HTR-8/SVneo (cell line): ENCODE data around the gene FAM151B.
"Not testable (repeated sequence)": the region's sequence is repeated elsewhere in the genome, so short reads cannot be mapped to it uniquely, and the experiment has no call there.

ENCODE experiments used
- DNase-seq: peaks from one replicate; pipeline ENCODE4 v3.0.0; 2011; ENCODE audit warnings: low spot score, mixed read lengths; ENCODE audit not compliant: insufficient read length
- FAIRE-seq: peaks from 2 replicates; lab custom pipeline; 2011; peaks lifted over from hg19 to GRCh38; lab: Jason Lieb, UNC

Gene FAM151B

GRCh38 chr5:80580291-80580690 lies 92.4 kb downstream of the FAM151B start:
- FAIRE-seq, DNase-seq: not testable (repeated sequence)

GRCh38 chr5:80584770-80585169 lies 96.9 kb downstream of the FAM151B start:
- DNase-seq (no peak), FAIRE-seq (no peak)

- FAIRE-seq (no peak), DNase-seq (no peak)
Measured at GRCh38 chr5:80588858-80589540, 101.1 kb downstream of the FAM151B start.

GRCh38 chr5:80590766-80591165 lies 102.9 kb downstream of the FAM151B start:
- DNase-seq (no peak), FAIRE-seq (no peak)

- DNase-seq (no peak), FAIRE-seq (no peak)
Measured at GRCh38 chr5:80591352-80591751, 103.5 kb downstream of the FAM151B start.

GRCh38 chr5:80592105-80592504 lies 104.2 kb downstream of the FAM151B start:
- DNase-seq (no peak), FAIRE-seq (no peak)
